ENCODE results near the gene OTOL1.
"Not testable (repeated sequence)": the region's sequence is repeated elsewhere in the genome, so short reads cannot be mapped to it uniquely, and the experiment has no call there.

OTOL1 gene

DNA sequence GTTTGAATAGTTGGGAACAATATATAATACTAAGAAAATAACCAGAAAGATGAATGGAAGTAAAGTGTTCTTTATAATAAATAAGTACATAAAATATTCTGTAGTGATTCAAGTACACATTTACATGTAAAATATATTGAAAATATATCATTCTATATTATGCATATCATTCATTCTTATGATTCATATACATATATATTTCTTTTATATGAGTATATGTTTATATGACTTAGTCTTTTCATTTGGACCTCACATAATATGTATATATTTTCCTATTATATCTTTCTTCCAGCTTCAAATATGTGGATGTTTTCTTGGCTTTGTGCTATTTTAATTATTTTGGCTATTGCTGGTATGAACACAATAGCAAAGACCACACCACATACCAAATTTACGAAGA, at the start of gene OTOL1:
OTOL1 (plus strand) TSS at position 301 of the 400 bp plus-strand sequence; CDS start at position 301, 0 bp downstream.
- in situ Hi-C loops (cut with MboI; ENCODE audit: low sequenced_read_pairs) = no loop called here
- Histone ChIP-seq H3K9me3 (0 out of 2 replicates have a peak, but pooled peaks cover 2% of the 10 kb centered on the region), H3K36me3 (replicated peaks) (no peaks in the 10 kb centered on the region), H3K27me3 (ENCODE audit: low read depth) (no peaks in the 10 kb centered on the region), H3K4me3 (no peak within 1 kb of the TSS), H3K4me1 (no peaks in the 10 kb centered on the region)
- DNase-seq (ENCODE audit: low spot score in 2 of 2) = no peak

DNA sequence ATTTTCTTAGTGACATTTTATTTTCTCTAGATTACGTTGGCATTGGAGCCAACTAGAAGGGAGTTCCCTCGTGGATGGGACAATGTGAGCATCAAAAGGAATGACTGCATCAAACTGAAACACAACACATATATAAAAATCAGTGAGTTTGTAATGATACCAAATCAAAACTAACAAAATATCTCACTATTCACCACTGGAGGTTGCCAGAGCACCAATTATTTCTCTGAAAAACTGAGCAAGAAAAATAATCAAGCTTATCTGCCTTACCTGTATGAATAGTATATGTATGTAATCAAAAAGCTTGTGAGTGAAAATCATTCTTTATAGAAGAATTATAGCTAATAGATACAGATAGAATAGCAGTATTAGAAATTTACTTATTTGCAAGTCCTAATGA, 46.8 kb upstream of the OTOL1 start:
- Histone ChIP-seq H3K4me3 (no peak overlapping the region), H3K27me3 (ENCODE audit: low read depth) (no peaks in the 10 kb centered on the region), H3K36me3 (replicated peaks) (no peaks in the 10 kb centered on the region), H3K4me1 (no peaks in the 10 kb centered on the region; the same call in 1 of the 2 replicates), H3K9me3 (no peaks in the 10 kb centered on the region)
- in situ Hi-C loops (cut with MboI; ENCODE audit: low sequenced_read_pairs) = no loop called here
- no peak for DNase-seq (ENCODE audit: low spot score in 2 of 2)

DNA sequence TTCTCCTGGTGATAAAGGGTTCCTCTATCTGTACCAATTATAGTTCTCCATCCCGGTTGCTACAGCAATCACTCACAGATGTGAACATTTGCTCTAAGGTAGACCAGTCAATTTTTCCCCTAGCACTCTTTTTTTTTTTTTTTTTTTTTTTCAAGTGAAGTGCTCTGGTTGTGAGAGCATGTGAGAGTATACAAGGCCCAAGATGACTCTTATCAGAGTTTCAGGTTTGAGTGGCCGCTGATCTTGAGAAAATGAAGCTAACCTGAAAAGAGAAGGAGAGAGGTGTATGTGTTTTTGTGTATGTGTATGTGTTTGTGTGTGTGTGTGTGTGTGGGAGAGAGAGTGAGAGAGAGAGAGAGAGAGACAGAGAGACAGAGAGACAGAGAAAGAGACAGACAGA, 44.4 kb upstream of the OTOL1 start:
- H3K4me3 ChIP-seq = no peak overlapping the region
- H3K4me1 ChIP-seq = no peaks in the 10 kb centered on the region; the same call in 1 of the 2 replicates
- in situ Hi-C loops (cut with MboI; ENCODE audit: low sequenced_read_pairs) = no loop called here

DNA sequence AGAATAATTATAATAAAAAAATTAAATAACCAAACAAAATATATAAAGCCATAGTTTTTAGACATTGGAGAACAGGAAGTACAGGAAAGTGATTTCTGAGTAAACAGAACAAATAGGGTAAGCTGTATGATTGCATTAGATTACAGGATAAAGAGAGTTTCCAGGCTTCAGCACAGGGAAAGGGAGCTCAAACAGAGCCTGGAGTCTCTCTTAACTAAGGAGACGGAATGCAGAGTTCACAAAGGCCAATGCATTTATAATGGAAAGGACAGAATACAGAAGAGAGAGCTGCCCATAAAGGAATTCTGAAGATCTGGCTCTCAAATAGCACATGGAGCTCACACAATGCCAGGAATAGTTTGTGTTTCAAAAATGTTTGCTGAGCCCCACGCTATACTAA, 42.0 kb upstream of the OTOL1 start:
- no peaks in the 10 kb centered on the region; the same call in 1 of the 2 replicates for H3K4me1 ChIP-seq
- in situ Hi-C loops (cut with MboI; ENCODE audit: low sequenced_read_pairs) = no loop called here
- no peaks in the 10 kb centered on the region for H3K9me3 ChIP-seq
- DNase-seq (ENCODE audit: low spot score in 2 of 2) = peak in 1 of 2 experiments; percentile 45
- no peak overlapping the region for H3K4me3 ChIP-seq
- no peaks in the 10 kb centered on the region for H3K27me3 ChIP-seq (ENCODE audit: low read depth)
- H3K36me3 ChIP-seq (replicated peaks) = no peaks in the 10 kb centered on the region

More for the DNA sequence above, 44.4 kb upstream of the OTOL1 start:
- no peaks in the 10 kb centered on the region for H3K27me3 ChIP-seq (ENCODE audit: low read depth)
- H3K9me3 ChIP-seq = no peaks in the 10 kb centered on the region
- no peaks in the 10 kb centered on the region for H3K36me3 ChIP-seq (replicated peaks)
- DNase-seq (ENCODE audit: low spot score in 2 of 2) = no peak

DNA sequence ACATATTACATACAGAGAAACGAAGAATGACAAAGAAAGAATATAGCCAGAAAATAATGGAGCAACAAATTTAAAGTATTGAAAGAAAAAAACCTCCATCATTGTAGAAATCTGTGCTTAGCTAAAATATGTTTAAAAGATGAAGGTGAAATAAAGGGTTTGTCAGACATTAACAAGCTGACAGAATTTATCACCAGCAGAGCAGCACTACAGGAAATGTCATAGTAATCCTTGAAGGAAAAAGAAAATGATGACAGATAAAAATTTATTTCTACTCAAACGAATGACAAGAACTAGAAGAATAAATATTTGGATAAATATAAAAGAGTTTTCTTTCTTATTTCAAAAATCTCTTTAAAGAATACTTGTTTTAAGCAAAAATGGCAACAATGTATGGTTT, 40.6 kb upstream of the OTOL1 start:
- in situ Hi-C loops (cut with MboI; ENCODE audit: low sequenced_read_pairs) = no loop called here
- no peak overlapping the region for H3K4me3 ChIP-seq
- H3K4me1 ChIP-seq = no peaks in the 10 kb centered on the region; the same call in 1 of the 2 replicates
- H3K36me3 ChIP-seq (replicated peaks) = no peaks in the 10 kb centered on the region
- no peaks in the 10 kb centered on the region for H3K27me3 ChIP-seq (ENCODE audit: low read depth)
- no peak for DNase-seq (ENCODE audit: low spot score in 2 of 2)
- H3K9me3 ChIP-seq = no peaks in the 10 kb centered on the region

DNA sequence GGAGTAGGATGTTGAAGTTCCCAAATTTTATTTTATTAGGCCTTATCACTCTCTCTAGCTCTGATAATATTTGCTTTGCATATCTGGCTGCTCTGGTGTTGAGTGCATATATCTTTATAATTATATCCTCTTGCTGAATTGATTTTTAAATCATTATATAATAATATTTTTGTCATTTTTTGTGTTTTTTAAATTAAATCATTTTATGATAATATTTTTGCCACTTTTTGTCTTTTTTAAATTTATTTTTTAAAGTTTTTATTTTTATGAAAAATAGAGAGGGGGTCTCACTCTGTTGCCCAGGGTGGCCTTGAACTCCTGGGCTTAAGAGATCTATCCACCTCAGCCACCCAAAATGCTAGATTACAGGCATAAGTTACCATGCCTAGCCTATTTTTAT, 34.5 kb upstream of the OTOL1 start:
- Histone ChIP-seq H3K4me3 (no peak overlapping the region), H3K9me3 (no peaks in the 10 kb centered on the region), H3K27me3 (ENCODE audit: low read depth) (no peaks in the 10 kb centered on the region), H3K4me1 (no peaks in the 10 kb centered on the region), H3K36me3 (replicated peaks) (no peaks in the 10 kb centered on the region)
- in situ Hi-C loops (cut with MboI; ENCODE audit: low sequenced_read_pairs) = no loop called here
- no peak for DNase-seq (ENCODE audit: low spot score in 2 of 2)

DNA sequence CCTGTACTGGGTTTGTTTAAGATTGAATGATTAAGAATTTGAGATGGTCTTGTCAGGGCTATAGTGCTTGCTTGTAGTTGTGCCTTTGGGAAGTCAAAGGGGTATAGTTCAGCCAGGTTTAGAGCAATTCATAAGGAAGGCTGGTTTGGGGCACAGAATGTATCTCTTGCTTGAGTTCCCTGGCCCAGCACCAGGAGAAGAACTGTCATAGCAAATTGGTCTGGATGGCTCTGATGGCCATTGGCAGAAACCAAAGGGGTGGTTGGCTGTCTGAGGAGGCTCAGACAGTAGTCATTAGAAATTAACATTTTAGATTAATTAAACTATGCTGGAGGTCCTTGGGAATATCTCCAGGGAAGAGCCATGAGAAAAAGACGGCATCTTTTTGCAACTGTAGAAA, 25.4 kb upstream of the OTOL1 start:
- DNase-seq (ENCODE audit: low spot score in 2 of 2) = no peak
- Histone ChIP-seq H3K4me1 (no peaks in the 10 kb centered on the region), H3K36me3 (replicated peaks) (no peaks in the 10 kb centered on the region), H3K9me3 (no peaks in the 10 kb centered on the region), H3K27me3 (ENCODE audit: low read depth) (no peaks in the 10 kb centered on the region), H3K4me3 (no peak overlapping the region)
- in situ Hi-C loops (cut with MboI; ENCODE audit: low sequenced_read_pairs) = no loop called here

DNA sequence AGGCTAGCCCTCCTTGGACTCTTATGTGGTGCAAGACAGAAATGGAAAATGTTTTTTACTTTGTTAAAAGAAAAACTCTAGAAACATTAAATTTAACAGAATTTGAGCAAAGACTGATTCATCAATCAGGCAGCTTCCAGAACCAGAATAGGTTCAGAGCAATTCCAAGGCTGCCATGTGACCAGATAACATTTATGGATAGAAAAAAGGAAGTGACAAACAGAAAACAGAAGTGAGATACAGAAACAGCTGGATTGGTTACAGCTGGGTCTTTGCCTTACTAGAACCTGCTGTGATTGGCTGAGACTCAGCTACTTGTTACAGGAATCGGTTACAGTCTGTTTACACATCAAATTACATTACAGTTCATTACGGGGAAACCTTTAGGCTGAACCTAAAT, 22.5 kb upstream of the OTOL1 start:
- Histone ChIP-seq H3K4me1 (no peaks in the 10 kb centered on the region), H3K36me3 (replicated peaks) (no peaks in the 10 kb centered on the region), H3K9me3 (no peaks in the 10 kb centered on the region), H3K27me3 (ENCODE audit: low read depth) (no peaks in the 10 kb centered on the region), H3K4me3 (no peak overlapping the region)
- DNase-seq (ENCODE audit: low spot score in 2 of 2) = no peak
- in situ Hi-C loops (cut with MboI; ENCODE audit: low sequenced_read_pairs) = no loop called here

DNA sequence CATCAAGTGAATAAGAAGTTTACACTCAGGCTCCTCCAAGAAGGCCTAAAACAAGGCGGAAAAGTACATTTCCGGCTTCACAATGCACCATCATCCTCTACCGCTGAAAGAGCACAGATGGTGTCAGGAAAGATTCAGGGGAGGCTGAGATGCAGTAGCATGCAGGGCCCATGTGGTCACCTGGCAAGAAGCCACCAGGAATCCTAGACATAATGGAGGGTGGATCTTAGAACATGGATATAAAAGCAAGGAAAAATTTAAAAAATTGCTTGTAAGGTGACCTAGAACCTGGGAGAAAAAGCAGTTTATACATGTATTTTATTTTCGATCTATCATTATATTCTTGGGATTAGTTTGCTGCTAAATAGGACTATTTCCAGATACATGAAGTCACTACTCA, 21.9 kb upstream of the OTOL1 start:
- no peak for DNase-seq (ENCODE audit: low spot score in 2 of 2)
- Histone ChIP-seq H3K36me3 (replicated peaks) (no peaks in the 10 kb centered on the region), H3K4me1 (no peaks in the 10 kb centered on the region), H3K9me3 (no peaks in the 10 kb centered on the region), H3K4me3 (no peak overlapping the region), H3K27me3 (ENCODE audit: low read depth) (no peaks in the 10 kb centered on the region)
- in situ Hi-C loops (cut with MboI; ENCODE audit: low sequenced_read_pairs) = no loop called here

DNA sequence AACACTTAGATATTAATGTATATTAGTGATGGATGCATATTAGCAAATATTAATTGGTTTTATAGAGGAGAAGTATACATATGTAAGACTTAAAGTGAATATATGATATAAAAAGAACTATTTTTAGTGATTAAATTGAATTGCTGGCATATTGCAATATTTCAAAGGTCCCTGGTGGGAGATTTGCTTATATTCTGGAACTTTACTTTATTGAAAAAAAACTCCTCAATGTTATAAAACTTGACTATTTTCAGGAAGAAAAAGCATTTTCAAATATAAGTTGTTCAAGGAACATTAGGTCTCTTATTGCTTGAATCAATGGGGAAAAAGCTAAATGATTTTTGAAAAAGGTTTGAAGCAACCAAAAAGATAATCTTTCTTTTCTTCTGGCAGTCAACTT, 21.4 kb upstream of the OTOL1 start:
- no peaks in the 10 kb centered on the region for H3K27me3 ChIP-seq (ENCODE audit: low read depth)
- no peaks in the 10 kb centered on the region for H3K9me3 ChIP-seq
- in situ Hi-C loops (cut with MboI; ENCODE audit: low sequenced_read_pairs) = no loop called here
- H3K4me3 ChIP-seq = no peak overlapping the region
- no peaks in the 10 kb centered on the region for H3K36me3 ChIP-seq (replicated peaks)
- no peaks in the 10 kb centered on the region for H3K4me1 ChIP-seq
- no peak for DNase-seq (ENCODE audit: low spot score in 2 of 2)

DNA sequence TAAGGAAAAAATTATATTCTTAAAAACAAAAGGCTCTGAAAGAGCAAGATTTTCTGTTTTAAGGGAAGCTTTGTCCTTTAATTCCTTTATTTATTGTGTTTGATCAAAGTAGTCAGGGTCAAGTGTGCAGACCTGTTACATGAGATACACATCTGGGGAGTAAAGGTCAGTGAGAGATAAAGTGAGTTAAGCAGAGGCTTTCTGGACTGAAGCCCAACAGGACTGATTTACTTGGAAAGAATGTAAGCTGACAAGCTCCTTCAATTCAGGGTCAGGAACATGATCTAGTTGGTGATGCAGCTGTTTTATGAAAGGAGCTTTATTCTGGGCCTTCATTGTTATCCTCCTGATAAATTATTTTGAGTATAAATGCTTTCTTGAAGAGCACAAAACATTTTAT, 20.7 kb upstream of the OTOL1 start:
- no peak for DNase-seq (ENCODE audit: low spot score in 2 of 2)
- Histone ChIP-seq H3K4me3 (no peak overlapping the region), H3K36me3 (replicated peaks) (no peaks in the 10 kb centered on the region), H3K4me1 (no peaks in the 10 kb centered on the region), H3K9me3 (no peaks in the 10 kb centered on the region), H3K27me3 (ENCODE audit: low read depth) (no peaks in the 10 kb centered on the region)
- in situ Hi-C loops (cut with MboI; ENCODE audit: low sequenced_read_pairs) = no loop called here

DNA sequence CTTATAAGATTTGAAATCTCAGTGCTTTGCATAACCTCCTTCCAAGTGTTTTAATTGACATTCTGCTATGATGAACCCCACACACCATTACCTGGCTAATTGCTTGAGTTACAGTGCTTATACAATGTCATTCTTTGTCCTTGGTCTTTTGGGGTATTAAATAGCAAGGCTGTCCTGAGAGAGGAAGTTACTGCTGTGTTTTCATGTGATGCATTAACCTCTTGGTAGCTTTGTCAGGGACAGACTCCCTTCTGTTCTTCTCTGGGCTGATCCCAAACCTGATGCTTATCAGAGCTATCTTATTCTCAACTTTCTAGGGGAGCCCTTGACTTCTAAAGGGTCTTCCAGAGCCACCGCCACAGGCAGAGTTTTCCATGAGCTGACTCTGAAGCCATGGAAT, 12.4 kb upstream of the OTOL1 start:
- no peak for DNase-seq (ENCODE audit: low spot score in 2 of 2)
- Histone ChIP-seq H3K27me3 (ENCODE audit: low read depth) (peaks cover 16% of the 10 kb centered on the region), H3K36me3 (replicated peaks) (no peaks in the 10 kb centered on the region), H3K4me1 (no peaks in the 10 kb centered on the region), H3K9me3 (no peaks in the 10 kb centered on the region), H3K4me3 (no peak overlapping the region)
- in situ Hi-C loops (cut with MboI; ENCODE audit: low sequenced_read_pairs) = no loop called here

DNA sequence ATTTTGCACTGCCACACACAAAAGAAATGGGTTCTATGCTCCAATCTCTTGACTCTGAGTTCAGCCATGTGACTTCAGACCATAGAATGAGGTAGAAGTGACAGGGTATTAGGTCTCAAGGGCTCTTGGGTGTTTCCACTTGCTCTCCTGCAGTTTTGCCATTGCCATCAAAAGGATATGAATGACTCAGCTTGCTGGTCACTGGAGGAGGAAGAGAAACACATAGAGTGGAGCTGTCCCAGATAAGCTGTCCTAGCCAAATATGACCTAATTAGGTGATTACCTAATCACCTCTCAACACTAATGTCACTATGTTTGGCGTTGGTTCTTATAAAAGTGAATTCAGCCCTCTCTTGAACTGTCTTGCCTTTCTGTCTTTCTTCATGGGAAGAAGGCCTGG, 8.3 kb upstream of the OTOL1 start:
- DNase-seq (ENCODE audit: low spot score in 2 of 2); H3K9me3 ChIP-seq; H3K4me3 ChIP-seq; in situ Hi-C loops (cut with MboI; ENCODE audit: low sequenced_read_pairs); H3K4me1 ChIP-seq; H3K36me3 ChIP-seq (replicated peaks): not testable (repeated sequence)
- H3K27me3 ChIP-seq (ENCODE audit: low read depth) = peaks cover 16% of the 10 kb centered on the region

DNA sequence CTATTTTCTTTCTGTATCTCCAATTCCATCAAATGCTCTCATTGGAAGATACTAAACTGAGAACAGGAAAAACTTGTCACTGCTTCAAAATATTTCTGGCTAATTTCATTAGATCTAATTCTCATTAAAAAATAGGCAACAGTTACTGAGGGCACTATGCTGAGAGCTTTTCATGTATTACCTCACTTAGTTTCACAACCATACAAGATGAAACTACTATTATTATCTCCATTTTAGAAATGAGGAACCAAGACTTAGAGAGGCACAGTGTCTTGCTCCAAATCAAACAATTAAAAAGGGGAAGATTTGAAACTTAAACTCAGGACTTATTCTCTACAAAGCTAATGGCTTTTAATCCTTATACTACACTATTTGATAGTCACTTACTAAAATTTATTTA, 7.2 kb upstream of the OTOL1 start:
- Histone ChIP-seq H3K36me3 (replicated peaks) (no peaks in the 10 kb centered on the region), H3K4me3 (no peak overlapping the region), H3K9me3 (0 out of 2 replicates have a peak, but pooled peaks cover under 1% of the 10 kb centered on the region), H3K4me1 (no peaks in the 10 kb centered on the region), H3K27me3 (ENCODE audit: low read depth) (peaks cover 16% of the 10 kb centered on the region)
- no peak for DNase-seq (ENCODE audit: low spot score in 2 of 2)
- in situ Hi-C loops (cut with MboI; ENCODE audit: low sequenced_read_pairs) = no loop called here

DNA sequence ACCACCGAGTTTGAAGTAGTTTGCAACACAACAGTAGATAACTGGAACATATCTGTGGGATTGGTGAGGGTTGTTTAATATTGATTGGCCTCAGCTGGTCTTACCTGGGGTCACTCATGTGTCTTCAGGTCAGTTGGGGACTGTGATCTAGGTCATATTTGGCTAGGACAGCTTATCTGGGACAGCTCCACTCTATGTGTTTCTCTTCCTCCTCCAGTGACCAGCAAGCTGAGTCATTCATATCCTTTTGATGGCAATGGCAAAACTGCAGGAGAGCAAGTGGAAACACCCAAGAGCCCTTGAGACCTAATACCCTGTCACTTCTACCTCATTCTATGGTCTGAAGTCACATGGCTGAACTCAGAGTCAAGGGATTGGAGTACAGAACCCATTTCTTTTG, 5.8 kb upstream of the OTOL1 start:
- H3K36me3 ChIP-seq (replicated peaks); DNase-seq (ENCODE audit: low spot score in 2 of 2); H3K4me3 ChIP-seq; H3K27me3 ChIP-seq (ENCODE audit: low read depth); H3K9me3 ChIP-seq; in situ Hi-C loops (cut with MboI; ENCODE audit: low sequenced_read_pairs); H3K4me1 ChIP-seq: not testable (repeated sequence)
